GM19438 (cell line): ENCODE measurements around the gene CAPRIN1.
"Not testable (repeated sequence)": the region's sequence is repeated elsewhere in the genome, so short reads cannot be mapped to it uniquely, and the experiment has no call there.

Experiments
- ATAC-seq: cut with Tn5 transposase; IDR thresholded peaks from one replicate; pipeline ENCODE4 v1.9.1; 2021; ENCODE audit warnings: low read depth; ENCODE audit not compliant: unreplicated experiment

CAPRIN1 gene

GRCh38 chr11:34049028-34049427, 2.5 kb upstream of the CAPRIN1 start:
- no peak for ATAC-seq

DNA sequence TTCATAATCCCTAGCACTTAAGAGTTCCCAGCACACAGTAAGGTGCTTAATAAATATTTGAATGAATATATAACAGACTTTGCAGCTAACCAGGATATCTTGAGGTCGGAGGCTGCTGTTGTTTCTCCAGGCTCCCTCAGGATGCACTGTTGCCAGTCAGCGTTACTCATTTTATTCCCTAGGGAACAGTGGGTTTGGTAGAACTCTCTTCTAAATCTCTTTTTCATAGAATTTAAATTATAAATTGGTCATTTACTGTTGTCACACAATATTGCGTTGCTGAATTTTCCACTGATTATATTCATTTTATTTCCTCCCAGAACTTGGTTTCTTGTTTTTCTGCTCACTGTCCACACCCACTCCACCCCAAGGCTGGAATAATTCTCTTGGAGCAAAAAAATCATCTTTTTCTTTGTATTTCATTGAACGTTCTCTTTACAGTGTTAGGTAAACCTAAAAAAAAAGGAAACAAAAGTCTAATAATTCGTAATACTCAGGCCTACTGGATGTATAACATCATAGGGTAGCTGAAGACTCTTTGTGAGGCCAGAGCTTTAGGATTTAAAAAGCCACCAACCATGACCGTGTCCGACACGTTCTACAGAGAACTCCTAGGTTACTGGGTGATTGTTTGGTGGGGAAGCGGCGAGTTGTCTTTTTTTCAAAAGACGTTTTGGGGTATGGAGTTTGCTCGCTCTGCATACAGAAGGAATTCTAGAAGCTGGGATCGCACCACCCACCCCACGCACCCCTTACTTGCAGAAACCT, 766 bp upstream of the CAPRIN1 start:
- no peak for ATAC-seq

- peak; percentile 49 for ATAC-seq
These were observed 591 bp downstream of the CAPRIN1 start for GRCh38 chr11:34052036-34052607.

- peak; percentile 1 for ATAC-seq
These were observed 1.2 kb downstream of the CAPRIN1 start for GRCh38 chr11:34052608-34053160.

DNA sequence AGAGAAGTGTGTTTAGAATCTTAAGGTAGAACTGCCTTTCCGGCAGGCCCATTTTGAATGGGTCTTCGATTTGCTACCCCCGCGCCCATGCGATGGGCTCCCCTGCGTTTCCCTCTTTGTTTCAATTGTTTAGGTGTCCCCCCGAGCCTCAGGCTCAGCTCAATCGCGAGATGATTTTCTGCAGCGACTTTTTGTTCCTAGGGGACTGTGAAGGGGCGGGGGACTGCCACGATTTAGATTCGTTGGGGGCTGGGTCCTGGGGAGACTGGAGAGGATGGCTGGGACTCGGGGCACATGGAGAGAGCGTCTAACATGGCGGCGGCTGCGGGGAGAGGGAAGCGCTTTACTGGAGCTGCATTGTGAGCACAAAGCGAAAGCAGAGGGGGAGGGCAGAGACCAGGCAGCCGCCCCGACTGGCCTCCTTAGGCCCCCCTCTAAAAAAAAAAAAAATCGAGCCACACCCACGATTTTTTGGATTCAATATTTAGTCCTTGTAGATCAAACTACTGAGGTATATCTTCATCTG, 1.7 kb downstream of the CAPRIN1 start:
- ATAC-seq: peak; percentile 44

GRCh38 chr11:34054351-34054750, 2.8 kb downstream of the CAPRIN1 start:
- not testable (repeated sequence) for ATAC-seq

DNA sequence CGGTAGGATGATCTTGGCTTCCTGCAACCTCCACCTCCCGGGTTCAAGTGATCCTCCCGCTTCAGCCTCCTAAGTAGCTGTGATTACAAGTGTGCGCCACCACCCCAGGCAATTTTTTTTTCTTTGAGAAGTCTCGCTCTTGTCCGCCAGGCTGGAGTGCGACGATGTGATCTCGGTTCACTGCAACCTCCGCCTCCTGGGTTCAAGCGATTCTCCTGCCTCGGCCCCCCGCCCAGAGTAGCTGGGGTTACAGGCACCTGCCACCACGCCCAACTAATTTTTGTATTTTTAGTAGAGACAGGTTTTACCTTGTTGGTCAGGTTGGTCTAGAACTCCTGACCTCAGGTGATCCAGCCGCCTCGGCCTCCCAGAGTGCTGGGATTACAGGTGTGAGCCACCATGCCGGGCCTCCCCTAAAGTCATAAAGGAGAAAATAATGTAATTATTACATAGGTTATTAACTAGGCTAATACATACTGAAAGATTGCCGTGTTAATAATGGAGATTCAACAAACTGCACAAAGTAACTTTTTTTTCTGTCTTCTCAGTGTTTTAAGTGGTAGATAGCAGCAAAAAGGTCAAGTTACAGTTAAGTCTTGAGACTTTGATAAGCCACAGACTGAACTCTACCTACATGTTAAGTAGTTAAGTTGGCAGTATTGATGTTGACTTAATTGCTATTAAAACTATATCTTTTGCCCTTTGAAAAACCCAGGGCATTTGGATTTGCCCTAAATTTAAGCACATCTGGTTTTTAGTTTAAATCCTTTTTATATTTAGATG, 3.9 kb downstream of the CAPRIN1 start:
- ATAC-seq: no peak

- ATAC-seq: no peak
These were observed 5.1 kb downstream of the CAPRIN1 start for GRCh38 chr11:34056672-34057071.

DNA sequence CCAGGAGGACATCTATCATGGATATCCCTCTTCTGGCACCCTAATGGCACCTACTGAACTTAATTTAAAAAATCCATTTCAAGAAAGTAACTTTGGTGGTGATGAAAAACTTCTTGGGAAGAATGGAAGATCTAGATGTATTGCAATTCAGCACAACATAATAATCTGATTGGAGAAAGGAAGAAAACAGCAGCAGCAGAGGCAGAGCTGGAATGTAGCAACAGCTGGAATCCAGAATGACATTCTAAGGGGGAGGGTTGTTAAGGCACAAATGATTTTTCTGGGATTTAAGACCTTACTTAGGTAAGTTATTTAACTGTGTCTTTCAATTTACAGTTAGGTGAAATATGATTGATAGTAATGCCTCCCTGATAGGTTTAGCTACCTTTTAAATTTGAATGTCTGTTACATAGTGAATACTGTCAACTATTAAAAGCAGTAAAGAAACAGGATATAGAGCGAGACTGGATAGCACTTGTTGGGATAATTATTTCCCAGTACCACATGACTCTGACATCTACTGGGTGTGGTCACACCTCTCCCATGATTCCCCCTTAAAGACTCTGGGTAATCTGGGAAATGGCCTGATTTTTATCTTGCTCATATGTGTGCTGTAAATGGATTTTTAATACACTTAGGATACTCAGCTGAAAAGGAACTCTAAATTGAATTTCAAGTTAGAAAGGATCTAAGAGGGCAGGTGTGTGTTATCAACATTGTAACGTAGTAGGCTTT, 11.7 kb downstream of the CAPRIN1 start:
- ATAC-seq: no peak

DNA sequence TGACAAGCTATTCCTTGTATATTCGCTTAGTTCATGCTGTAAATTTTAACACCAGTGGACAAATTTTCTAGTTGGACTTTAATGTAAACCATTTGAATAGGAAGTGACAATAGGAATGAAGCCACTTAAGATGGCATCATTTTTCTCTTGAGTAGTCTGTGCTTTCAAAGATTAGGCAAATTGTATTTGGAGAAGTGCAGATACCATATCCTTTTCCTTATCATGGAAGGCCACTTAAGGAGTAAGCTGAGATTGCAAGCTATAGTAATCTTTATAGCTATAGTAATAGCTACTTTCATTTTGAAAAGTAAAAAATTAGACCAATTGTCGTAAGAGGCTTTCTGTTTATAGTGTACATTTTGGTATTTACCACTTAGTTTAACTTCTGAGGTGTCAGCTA, 12.8 kb downstream of the CAPRIN1 start:
- no peak for ATAC-seq

DNA sequence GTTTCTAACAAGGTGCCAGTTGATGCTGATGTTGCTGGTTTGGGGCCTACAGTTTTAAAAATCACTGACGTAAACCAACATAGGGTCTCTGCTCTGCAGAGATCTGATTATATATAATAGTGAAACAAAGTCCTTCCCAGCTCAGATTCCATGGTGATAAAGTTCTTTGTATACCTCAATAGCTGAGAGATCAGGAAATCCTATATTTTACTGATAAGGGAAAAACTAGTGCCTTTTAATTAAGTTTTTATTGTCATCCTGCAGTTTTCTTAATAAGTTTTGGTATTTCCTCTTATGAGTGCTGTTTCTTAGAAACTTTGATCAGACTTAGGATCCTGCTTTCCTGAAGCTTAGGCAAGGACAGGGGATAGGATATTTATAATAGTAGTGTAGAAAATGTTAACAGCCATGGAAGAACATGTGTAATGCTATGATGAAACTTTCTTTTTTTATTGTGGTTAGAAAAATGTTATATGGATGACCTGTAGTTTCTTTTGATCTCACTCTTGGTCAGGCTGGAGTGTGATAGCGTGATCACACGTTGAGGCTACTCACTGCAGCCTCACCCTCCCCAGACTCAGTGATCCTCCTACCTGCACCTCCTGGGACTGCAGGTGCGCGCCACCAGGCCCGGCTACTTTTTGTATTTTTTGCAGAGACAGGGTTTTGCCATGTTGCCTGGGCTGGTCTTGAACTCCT, 14.1 kb downstream of the CAPRIN1 start:
- ATAC-seq: no peak

- ATAC-seq: not testable (repeated sequence)
These were observed 15.2 kb downstream of the CAPRIN1 start for GRCh38 chr11:34066766-34067165.

GRCh38 chr11:34067383-34068065, 16.0 kb downstream of the CAPRIN1 start:
- ATAC-seq: no peak

- no peak for ATAC-seq
These were observed 16.6 kb downstream of the CAPRIN1 start for GRCh38 chr11:34068111-34068510.

- ATAC-seq: not testable (repeated sequence)
These were observed 19.8 kb downstream of the CAPRIN1 start for GRCh38 chr11:34071306-34071705.

DNA sequence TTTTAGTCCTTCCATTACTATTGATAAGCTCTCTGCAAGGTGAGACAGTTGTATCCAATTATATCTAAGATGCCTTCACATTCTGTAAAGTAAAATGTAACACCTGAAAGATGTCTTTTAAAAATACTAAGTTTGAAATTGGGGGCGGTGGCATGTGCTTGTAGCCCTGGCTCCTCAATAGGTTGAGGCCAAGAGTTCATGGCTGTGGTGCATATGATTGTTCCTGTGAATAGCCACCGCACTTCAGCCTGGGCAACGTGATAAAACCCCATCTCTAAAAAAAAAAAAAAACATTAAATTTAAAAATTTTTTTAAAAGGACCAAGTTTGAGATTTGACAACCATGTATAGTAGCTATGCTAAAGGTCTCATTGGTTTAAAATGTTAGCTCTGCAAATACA, 20.5 kb downstream of the CAPRIN1 start:
- no peak for ATAC-seq

GRCh38 chr11:34072832-34073231, 21.3 kb downstream of the CAPRIN1 start:
- ATAC-seq: no peak

DNA sequence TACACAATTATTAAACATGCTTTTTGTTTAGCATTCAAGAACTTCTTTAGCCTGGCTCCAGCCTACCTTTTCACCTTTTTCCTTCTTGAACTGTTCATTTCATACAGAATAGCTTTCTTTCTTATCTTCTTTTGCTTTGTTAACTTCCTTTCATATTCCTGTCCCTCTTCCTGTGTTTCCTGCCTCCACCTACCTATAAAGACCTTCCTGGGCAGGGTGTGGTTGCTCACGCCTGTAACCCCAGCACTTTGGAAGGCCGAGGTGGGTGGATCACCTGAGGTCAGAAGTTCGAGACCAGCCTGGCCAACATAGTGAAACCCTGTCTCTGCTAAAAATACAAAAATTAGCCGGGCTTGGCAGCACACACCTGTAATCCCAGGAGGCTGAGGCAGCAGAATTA, 22.9 kb downstream of the CAPRIN1 start:
- no peak for ATAC-seq

GRCh38 chr11:34075178-34075820, 23.8 kb downstream of the CAPRIN1 start:
- ATAC-seq: no peak
